Measurements from ENCODE around the gene GARNL3.

GARNL3 gene, protein sequence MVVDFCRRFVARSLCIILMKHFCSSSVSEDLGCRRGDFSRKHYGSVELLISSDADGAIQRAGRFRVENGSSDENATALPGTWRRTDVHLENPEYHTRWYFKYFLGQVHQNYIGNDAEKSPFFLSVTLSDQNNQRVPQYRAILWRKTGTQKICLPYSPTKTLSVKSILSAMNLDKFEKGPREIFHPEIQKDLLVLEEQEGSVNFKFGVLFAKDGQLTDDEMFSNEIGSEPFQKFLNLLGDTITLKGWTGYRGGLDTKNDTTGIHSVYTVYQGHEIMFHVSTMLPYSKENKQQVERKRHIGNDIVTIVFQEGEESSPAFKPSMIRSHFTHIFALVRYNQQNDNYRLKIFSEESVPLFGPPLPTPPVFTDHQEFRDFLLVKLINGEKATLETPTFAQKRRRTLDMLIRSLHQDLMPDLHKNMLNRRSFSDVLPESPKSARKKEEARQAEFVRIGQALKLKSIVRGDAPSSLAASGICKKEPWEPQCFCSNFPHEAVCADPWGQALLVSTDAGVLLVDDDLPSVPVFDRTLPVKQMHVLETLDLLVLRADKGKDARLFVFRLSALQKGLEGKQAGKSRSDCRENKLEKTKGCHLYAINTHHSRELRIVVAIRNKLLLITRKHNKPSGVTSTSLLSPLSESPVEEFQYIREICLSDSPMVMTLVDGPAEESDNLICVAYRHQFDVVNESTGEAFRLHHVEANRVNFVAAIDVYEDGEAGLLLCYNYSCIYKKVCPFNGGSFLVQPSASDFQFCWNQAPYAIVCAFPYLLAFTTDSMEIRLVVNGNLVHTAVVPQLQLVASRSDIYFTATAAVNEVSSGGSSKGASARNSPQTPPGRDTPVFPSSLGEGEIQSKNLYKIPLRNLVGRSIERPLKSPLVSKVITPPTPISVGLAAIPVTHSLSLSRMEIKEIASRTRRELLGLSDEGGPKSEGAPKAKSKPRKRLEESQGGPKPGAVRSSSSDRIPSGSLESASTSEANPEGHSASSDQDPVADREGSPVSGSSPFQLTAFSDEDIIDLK

DNA sequence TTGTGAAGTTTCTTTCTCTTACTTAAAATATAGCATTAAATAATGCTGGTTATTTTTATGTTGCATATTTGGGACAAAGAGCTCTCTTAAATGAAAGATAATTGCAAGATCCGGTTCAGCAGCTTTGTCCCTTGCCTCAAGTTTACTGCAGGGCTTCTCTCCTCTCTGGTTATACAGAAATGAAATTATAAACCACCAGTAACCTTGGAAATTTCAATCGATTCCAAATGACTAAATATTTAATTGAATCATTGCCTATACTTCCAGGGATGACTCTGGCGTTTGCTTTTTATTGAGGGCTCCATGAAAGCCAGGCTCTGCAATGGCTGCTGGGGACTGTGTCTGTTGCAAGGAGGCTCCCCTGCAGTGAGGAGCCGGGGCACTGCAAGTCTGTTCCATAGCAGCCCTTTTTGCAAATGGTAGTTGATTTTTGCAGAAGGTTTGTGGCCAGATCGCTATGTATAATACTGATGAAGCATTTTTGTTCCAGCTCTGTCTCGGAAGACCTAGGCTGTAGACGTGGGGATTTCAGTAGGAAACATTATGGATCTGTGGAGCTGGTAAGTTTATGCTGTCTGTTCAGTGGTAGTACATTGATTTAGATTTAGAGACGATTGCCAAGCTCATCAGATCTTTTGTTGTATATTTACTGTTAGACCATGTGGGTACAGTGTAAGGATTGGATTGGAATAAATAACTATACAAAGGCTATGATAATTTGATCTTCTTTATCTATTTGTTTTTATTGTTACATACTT is at the start of gene GARNL3:
GARNL3 (plus strand) TSS at position 313 of the 758 bp plus-strand sequence; CDS start at position 417, 104 bp downstream.
- no peak for DNase-seq (ENCODE audit: low read depth, low spot score)
- WGBS (ENCODE audit: insufficient coverage, insufficient read length) = no CpG with 5 or more reads among the region's 8 CpGs
- H3K4me1 ChIP-seq (ENCODE audit: control insufficient read depth, insufficient read depth, low read length) = no peaks in the 10 kb centered on the region
- no peak within 1 kb of the TSS for H3K27ac ChIP-seq (ENCODE audit: low read length)
- H3K4me3 ChIP-seq (ENCODE audit: low read length) = no peak within 1 kb of the TSS
- no peaks in the 10 kb centered on the region for H3K36me3 ChIP-seq (ENCODE audit: control insufficient read depth, insufficient read depth, low read length)
- H3K27me3 ChIP-seq (ENCODE audit: control insufficient read depth, insufficient read depth, low read length) = no peaks in the 10 kb centered on the region
- no peaks in the 10 kb centered on the region for H3K9me3 ChIP-seq (ENCODE audit: control insufficient read depth, insufficient read depth, low read length)

DNA sequence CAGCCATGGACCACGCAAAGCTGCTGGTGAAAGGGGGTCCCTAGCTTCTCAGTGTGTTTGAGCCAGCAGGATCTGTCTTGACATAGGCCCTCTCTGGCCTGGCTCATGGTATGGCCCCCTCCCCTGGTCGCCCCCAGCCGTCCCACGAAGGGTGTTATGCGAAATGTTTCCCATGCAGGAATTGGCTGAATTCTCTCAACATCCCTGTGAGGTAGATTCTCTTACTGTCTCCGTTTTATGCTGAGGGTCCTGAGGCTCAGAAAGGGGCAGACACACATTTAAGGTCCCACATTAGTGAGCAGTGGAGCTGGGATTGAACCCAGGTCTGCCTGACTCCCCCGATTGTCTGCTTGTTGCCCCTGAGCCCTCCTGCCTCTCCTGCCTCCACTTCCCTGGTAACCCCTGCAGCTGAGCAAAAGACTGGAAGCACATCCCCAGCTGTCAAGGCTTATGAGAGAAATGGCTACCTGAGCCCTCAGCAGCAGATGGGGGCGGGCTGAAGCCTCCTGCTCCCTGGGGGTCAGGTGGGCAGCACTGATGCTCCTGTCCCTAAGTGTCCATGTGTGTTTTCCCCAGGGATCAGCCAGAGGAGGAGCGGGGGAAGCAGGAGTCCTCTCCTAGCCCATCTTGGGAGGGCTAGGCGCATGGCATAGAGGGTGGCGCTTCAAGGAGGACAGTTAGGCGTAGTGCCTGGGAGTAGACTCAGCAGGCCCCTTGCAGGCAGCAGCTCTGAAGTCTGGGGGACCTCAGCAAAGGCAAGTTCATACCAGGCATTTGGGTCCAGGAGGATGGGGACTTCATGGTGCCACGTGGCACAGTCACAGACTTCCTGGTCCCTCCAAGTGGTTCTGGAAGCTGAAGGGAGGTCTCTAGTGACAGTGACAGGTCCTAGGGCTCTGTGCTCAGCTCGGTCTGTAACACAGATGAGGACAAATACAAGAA is 49.0 kb upstream of the GARNL3 start:
- Histone ChIP-seq H3K36me3 (ENCODE audit: control insufficient read depth, insufficient read depth, low read length) (0 out of 2 replicates have a peak, but pooled peaks cover 2% of the 10 kb centered on the region), H3K9me3 (ENCODE audit: control insufficient read depth, insufficient read depth, low read length) (no peaks in the 10 kb centered on the region), H3K27ac (ENCODE audit: low read length) (no peak overlapping the region), H3K27me3 (ENCODE audit: control insufficient read depth, insufficient read depth, low read length) (no peaks in the 10 kb centered on the region), H3K4me1 (ENCODE audit: control insufficient read depth, insufficient read depth, low read length) (peaks cover 7% of the 10 kb centered on the region), H3K4me3 (ENCODE audit: low read length) (no peak overlapping the region)
- no CpG with 5 or more reads among the region's 14 CpGs for WGBS (ENCODE audit: insufficient coverage, insufficient read length)
- DNase-seq (ENCODE audit: low read depth, low spot score) = no peak

DNA sequence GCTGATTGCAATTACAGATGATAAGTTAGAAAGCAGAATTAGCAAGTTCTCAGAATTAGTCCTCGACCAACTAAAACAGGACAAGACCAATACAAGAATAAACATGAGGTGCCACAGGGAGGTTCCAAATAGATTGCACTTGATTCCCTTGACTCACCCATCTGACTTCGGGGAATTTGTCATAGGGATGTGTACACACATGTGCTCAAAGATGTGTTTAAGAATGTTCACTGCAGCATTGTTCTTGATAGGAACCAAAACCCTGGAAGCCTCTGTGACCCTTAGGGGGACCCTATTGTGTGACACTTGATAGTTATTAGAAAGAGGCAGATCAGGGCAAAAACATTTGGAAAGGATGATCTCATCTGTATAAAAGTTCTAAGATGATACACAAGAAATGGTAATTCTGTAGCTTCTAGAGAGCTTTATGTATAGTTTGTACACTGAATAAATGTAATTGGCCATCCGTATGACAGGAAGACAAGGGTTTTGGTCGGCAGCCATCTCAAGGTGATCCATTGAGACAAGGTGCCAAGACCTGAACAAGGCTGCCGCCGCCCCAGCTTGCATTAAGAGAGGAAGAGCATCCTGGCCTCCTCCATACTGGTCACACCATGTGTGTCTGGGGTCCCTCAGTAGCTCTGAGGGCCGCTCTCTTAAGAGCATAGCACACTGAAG is 48.2 kb upstream of the GARNL3 start:
- no CpG with 5 or more reads among the region's 7 CpGs for WGBS (ENCODE audit: insufficient coverage, insufficient read length)
- H3K9me3 ChIP-seq (ENCODE audit: control insufficient read depth, insufficient read depth, low read length) = no peaks in the 10 kb centered on the region
- peaks cover 1% of the 10 kb centered on the region for H3K4me1 ChIP-seq (ENCODE audit: control insufficient read depth, insufficient read depth, low read length)
- 0 out of 2 replicates have a peak, but pooled peaks cover 2% of the 10 kb centered on the region for H3K36me3 ChIP-seq (ENCODE audit: control insufficient read depth, insufficient read depth, low read length)
- H3K27me3 ChIP-seq (ENCODE audit: control insufficient read depth, insufficient read depth, low read length) = no peaks in the 10 kb centered on the region
- DNase-seq (ENCODE audit: low read depth, low spot score) = no peak
- no peak overlapping the region for H3K4me3 ChIP-seq (ENCODE audit: low read length)
- no peak overlapping the region for H3K27ac ChIP-seq (ENCODE audit: low read length)

DNA sequence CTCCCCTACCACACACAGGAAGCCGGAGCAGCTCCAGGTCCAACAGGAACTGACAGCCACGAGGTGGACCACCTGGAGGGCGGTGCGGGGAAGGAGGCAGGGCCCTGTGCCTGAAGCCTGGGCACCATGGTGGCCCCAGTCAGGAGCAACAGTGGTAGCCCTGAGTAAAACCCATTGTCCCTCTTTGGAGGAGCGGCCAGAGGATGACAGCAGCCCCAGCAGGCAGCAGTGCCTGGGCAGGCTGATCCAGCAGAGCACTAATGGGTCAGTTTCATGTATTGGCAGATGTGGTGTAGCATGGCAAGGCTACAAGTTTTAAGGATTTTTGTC is 47.7 kb upstream of the GARNL3 start:
- WGBS (ENCODE audit: insufficient coverage, insufficient read length) = no CpG with 5 or more reads among the region's 5 CpGs
- no peaks in the 10 kb centered on the region for H3K27me3 ChIP-seq (ENCODE audit: control insufficient read depth, insufficient read depth, low read length)
- no peak overlapping the region for H3K4me3 ChIP-seq (ENCODE audit: low read length)
- peaks cover 1% of the 10 kb centered on the region for H3K4me1 ChIP-seq (ENCODE audit: control insufficient read depth, insufficient read depth, low read length)
- DNase-seq (ENCODE audit: low read depth, low spot score) = no peak
- no peak overlapping the region for H3K27ac ChIP-seq (ENCODE audit: low read length)
- H3K9me3 ChIP-seq (ENCODE audit: control insufficient read depth, insufficient read depth, low read length) = no peaks in the 10 kb centered on the region
- 0 out of 2 replicates have a peak, but pooled peaks cover 2% of the 10 kb centered on the region for H3K36me3 ChIP-seq (ENCODE audit: control insufficient read depth, insufficient read depth, low read length)

DNA sequence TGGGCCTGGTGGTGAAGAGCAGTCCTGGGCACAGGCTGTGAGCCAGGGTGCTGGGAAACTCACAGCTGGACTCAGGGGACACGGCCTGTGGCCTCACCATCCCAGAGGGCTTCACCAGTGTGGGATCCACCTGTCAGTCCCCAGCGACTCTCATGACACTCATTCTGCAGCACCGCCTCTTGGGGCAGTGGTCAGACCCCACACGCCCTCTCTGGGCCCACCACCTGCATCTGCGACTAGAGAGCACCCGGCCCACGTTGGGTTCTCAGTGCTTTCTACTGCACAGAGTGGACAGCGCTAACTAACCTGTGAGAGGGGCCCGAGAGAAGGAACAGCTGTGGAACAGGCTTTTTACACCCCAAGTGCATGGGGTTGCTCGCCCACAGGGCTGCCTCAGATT is 45.8 kb upstream of the GARNL3 start:
- WGBS (ENCODE audit: insufficient coverage, insufficient read length) = no CpG with 5 or more reads among the region's 10 CpGs
- Histone ChIP-seq H3K27ac (ENCODE audit: low read length) (no peak overlapping the region), H3K36me3 (ENCODE audit: control insufficient read depth, insufficient read depth, low read length) (0 out of 2 replicates have a peak, but pooled peaks cover 2% of the 10 kb centered on the region), H3K27me3 (ENCODE audit: control insufficient read depth, insufficient read depth, low read length) (no peaks in the 10 kb centered on the region), H3K4me3 (ENCODE audit: low read length) (no peak overlapping the region), H3K4me1 (ENCODE audit: control insufficient read depth, insufficient read depth, low read length) (peaks cover 1% of the 10 kb centered on the region), H3K9me3 (ENCODE audit: control insufficient read depth, insufficient read depth, low read length) (no peaks in the 10 kb centered on the region)
- DNase-seq (ENCODE audit: low read depth, low spot score) = no peak

DNA sequence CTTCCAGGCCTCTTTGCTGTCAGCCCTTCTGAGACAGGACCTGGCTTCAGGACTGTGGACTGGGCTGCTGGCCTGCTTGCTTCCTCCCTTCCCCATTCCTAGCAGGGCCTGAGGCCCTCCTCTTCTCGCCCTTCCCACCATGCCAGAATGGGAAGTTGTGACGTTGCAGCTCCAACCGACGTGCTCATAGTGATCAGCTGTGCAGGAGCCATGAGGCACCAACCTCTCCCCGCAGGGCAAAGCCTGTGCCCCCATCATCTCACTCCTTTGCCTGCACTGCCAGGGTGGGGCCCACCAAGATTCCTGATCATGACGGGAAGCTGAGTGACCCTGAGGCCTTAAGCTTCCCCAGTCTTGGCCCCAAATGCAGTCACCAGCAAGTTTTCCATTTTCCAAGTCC is 45.1 kb upstream of the GARNL3 start:
- no CpG with 5 or more reads among the region's 6 CpGs for WGBS (ENCODE audit: insufficient coverage, insufficient read length)
- no peak overlapping the region for H3K27ac ChIP-seq (ENCODE audit: low read length)
- H3K4me3 ChIP-seq (ENCODE audit: low read length) = no peak overlapping the region; the same call in 1 of the 2 replicates
- 0 out of 2 replicates have a peak, but pooled peaks cover 2% of the 10 kb centered on the region for H3K36me3 ChIP-seq (ENCODE audit: control insufficient read depth, insufficient read depth, low read length)
- no peaks in the 10 kb centered on the region for H3K27me3 ChIP-seq (ENCODE audit: control insufficient read depth, insufficient read depth, low read length)
- no peaks in the 10 kb centered on the region for H3K9me3 ChIP-seq (ENCODE audit: control insufficient read depth, insufficient read depth, low read length)
- H3K4me1 ChIP-seq (ENCODE audit: control insufficient read depth, insufficient read depth, low read length) = peaks cover 1% of the 10 kb centered on the region
- no peak for DNase-seq (ENCODE audit: low read depth, low spot score)

DNA sequence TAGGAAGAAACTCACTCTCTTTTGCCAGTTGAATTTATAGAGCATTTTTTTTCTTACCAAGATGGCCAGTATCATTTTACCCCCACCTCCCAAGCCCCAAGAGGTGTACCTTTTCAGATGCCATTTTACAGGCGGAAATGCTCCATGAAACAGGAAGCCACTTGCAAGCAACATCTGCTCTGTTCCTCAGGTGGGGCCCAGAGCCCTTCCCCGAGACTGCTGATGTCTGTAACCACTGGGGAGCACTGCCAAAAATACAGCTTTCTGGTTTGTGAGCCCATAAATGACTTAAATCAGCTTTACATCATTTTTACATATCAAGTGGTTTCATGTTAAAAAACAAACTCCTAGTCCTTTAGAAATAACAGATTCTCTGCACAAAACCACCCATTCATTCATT is 42.9 kb upstream of the GARNL3 start:
- no peaks in the 10 kb centered on the region for H3K9me3 ChIP-seq (ENCODE audit: control insufficient read depth, insufficient read depth, low read length)
- no CpG with 5 or more reads among the region's 2 CpGs for WGBS (ENCODE audit: insufficient coverage, insufficient read length)
- no peak for DNase-seq (ENCODE audit: low read depth, low spot score)
- no peaks in the 10 kb centered on the region; the same call in 1 of the 2 replicates for H3K4me1 ChIP-seq (ENCODE audit: control insufficient read depth, insufficient read depth, low read length)
- no peak overlapping the region for H3K27ac ChIP-seq (ENCODE audit: low read length)
- H3K36me3 ChIP-seq (ENCODE audit: control insufficient read depth, insufficient read depth, low read length) = no peaks in the 10 kb centered on the region
- H3K4me3 ChIP-seq (ENCODE audit: low read length) = no peak overlapping the region
- peaks cover 1% of the 10 kb centered on the region; the same call in 1 of the 2 replicates for H3K27me3 ChIP-seq (ENCODE audit: control insufficient read depth, insufficient read depth, low read length)

DNA sequence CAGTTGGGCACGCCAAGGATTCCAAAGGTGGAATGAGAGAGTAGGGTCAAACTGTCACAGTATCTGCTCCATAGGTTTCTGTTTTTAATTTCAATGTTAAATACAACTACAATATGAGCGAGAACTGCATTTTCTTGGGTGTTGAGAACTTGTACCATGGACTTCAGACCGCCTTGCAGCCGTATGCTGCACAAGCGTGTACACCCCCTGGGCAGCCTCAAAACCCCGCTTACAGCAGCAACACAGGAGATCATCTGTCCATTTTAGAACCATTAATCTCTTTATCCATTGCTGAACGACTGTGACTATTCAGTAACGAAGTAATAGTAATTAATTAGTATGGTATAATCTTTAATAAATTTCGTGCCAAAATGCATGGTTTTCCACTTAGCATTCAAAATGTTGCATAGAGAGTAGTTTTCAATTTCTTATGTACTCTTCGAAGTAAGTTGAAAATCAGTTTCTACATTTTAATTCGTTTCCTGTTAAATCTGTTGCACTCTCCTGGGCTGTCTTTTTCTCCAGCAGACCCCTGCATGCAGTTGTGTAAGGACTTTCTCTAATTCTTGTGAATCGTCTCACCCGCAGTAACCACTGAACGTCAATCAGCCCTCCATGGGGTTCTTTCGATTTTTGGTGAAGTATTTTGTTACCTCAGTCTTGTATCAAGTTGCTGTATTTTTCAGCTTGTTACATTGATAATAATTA is 42.0 kb upstream of the GARNL3 start:
- peaks cover 1% of the 10 kb centered on the region; the same call in 1 of the 2 replicates for H3K27me3 ChIP-seq (ENCODE audit: control insufficient read depth, insufficient read depth, low read length)
- no peak for DNase-seq (ENCODE audit: low read depth, low spot score)
- no peak overlapping the region for H3K4me3 ChIP-seq (ENCODE audit: low read length)
- no peak overlapping the region for H3K27ac ChIP-seq (ENCODE audit: low read length)
- no CpG with 5 or more reads among the region's 15 CpGs for WGBS (ENCODE audit: insufficient coverage, insufficient read length)
- H3K9me3 ChIP-seq (ENCODE audit: control insufficient read depth, insufficient read depth, low read length) = no peaks in the 10 kb centered on the region
- H3K4me1 ChIP-seq (ENCODE audit: control insufficient read depth, insufficient read depth, low read length) = no peaks in the 10 kb centered on the region
- H3K36me3 ChIP-seq (ENCODE audit: control insufficient read depth, insufficient read depth, low read length) = no peaks in the 10 kb centered on the region
